Calu3 (cell line): Measurements from ENCODE around the gene TFDP2. TPM values are rescaled to one million over a fixed set of nuclear protein-coding genes. Genes with fewer than 3 reads are reported as not detected.

Source experiments
- BruUV-seq: library from RNA; stranded (reverse); fragments of 400-500 nt; replicated peaks from 2 replicates; lab custom pipeline; 2021; lab: Mats Ljungman, UMichigan
- CTCF ChIA-PET: fragments of 300-600 bp; sonication (Branson Sonifier 250); formaldehyde crosslinking; loops from one replicate; lab custom pipeline; 2022; ENCODE audit warnings: antibody characterized with exemption; lab: Charles Lee
- DNase-seq: peaks from one replicate; pipeline ENCODE4 v3.0.0; 2022
- H3K27ac Mint-ChIP-seq: one replicate; pipeline ENCODE4 v1.8.0; 2022; ENCODE audit warnings: mixed read lengths; ENCODE audit not compliant: unreplicated experiment
- H3K27me3 Mint-ChIP-seq: one replicate; pipeline ENCODE4 v1.8.0; 2022; ENCODE audit warnings: mixed read lengths; ENCODE audit not compliant: unreplicated experiment
- H3K36me3 Mint-ChIP-seq: one replicate; pipeline ENCODE4 v1.8.0; 2022; ENCODE audit warnings: mild to moderate bottlenecking, moderate library complexity, mixed read lengths; ENCODE audit not compliant: insufficient read depth, unreplicated experiment
- H3K4me1 Mint-ChIP-seq: one replicate; pipeline ENCODE4 v1.8.0; 2022; ENCODE audit warnings: mild to moderate bottlenecking, low read depth, mixed read lengths; ENCODE audit not compliant: unreplicated experiment
- H3K4me3 Mint-ChIP-seq: one replicate; pipeline ENCODE4 v1.8.0; 2022; ENCODE audit warnings: mild to moderate bottlenecking, low read depth, moderate library complexity, mixed read lengths; ENCODE audit not compliant: unreplicated experiment
- H3K9me3 Mint-ChIP-seq: one replicate; pipeline ENCODE4 v1.8.0; 2022; ENCODE audit warnings: low read depth, mixed read lengths; ENCODE audit not compliant: unreplicated experiment
- CTCF ChIP-seq: fragments of 200-600 bp; IDR thresholded peaks from one replicate; pipeline ENCODE4 v1.8.0; 2022; ENCODE audit warnings: antibody characterized with exemption; ENCODE audit not compliant: unreplicated experiment
- intact Hi-C: fragments of 100-400 bp; cut with micrococcal nuclease; formaldehyde crosslinking; loops from one replicate; pipeline ENCODE4 v1.10.0; 2022; ENCODE audit not compliant: unreplicated experiment
- total RNA-seq: library from RNA; stranded (reverse); gene quantifications from 2 replicates; pipeline ENCODE4 v1.2.3, GENCODE V29; 2022

TFDP2 gene
- total RNA-seq, 1 experiment from 2014 or later = 54.8 TPM

GRCh38 chr3:141996437-141996836, 152.9 kb downstream of the TFDP2 start:
- Mint-ChIP-seq H3K4me3 (no peak overlapping the region), H3K4me1 (no peaks in the 10 kb centered on the region), H3K27me3 (no peaks in the 10 kb centered on the region), H3K9me3 (no peaks in the 10 kb centered on the region), H3K27ac (no peak overlapping the region), H3K36me3 (no peaks in the 10 kb centered on the region)
- no peak for TF ChIP-seq CTCF
- CTCF ChIA-PET = no interaction called here
- intact Hi-C loops = loop anchor here (5.0 kb wide), 1 partner anchor 534 kb away; no protein-coding TSS in a partner anchor
- no TSS peak for BruUV-seq
- DNase-seq = no peak

GRCh38 chr3:141994856-141995255, 154.5 kb downstream of the TFDP2 start:
- Mint-ChIP-seq H3K27ac (no peak overlapping the region), H3K36me3 (no peaks in the 10 kb centered on the region), H3K27me3 (no peaks in the 10 kb centered on the region), H3K4me3 (no peak overlapping the region), H3K9me3 (no peaks in the 10 kb centered on the region), H3K4me1 (no peaks in the 10 kb centered on the region)
- BruUV-seq = no TSS peak
- intact Hi-C loops = loop anchor here (5.0 kb wide), 1 partner anchor 533 kb away; no protein-coding TSS in a partner anchor
- CTCF ChIA-PET = no interaction called here
- no peak for DNase-seq
- TF ChIP-seq CTCF = no peak

- no TSS peak for BruUV-seq
- Mint-ChIP-seq H3K4me1 (no peaks in the 10 kb centered on the region), H3K36me3 (no peaks in the 10 kb centered on the region), H3K9me3 (no peaks in the 10 kb centered on the region), H3K4me3 (no peak overlapping the region), H3K27me3 (no peaks in the 10 kb centered on the region), H3K27ac (no peak overlapping the region)
- CTCF ChIA-PET = no interaction called here
- intact Hi-C loops = no loop called here
- DNase-seq = no peak
- TF ChIP-seq CTCF = no peak
Measured at GRCh38 chr3:141992512-141992911, 156.8 kb downstream of the TFDP2 start.

GRCh38 chr3:141986548-141987107, 162.7 kb downstream of the TFDP2 start:
- CTCF ChIA-PET = interaction anchor here (0.6 kb wide), 2 partner anchors 11 to 248 kb away, joined by 8 to 9 read pairs; partner anchors contain the start of gene RNF7
- Mint-ChIP-seq H3K4me1 (no peaks in the 10 kb centered on the region), H3K27me3 (no peaks in the 10 kb centered on the region), H3K9me3 (no peaks in the 10 kb centered on the region), H3K36me3 (no peaks in the 10 kb centered on the region), H3K4me3 (no peak overlapping the region), H3K27ac (no peak overlapping the region)
- TF ChIP-seq CTCF = no peak
- no peak for DNase-seq
- intact Hi-C loops = no loop called here
- no TSS peak for BruUV-seq
